ENCODE measurements around the gene APRT. TPM values are rescaled to one million over a fixed set of nuclear protein-coding genes. Genes with fewer than 3 reads are reported as not detected.

APRT gene
- total RNA-seq, 1 donor from 2014 or later = 85.2 TPM

DNA sequence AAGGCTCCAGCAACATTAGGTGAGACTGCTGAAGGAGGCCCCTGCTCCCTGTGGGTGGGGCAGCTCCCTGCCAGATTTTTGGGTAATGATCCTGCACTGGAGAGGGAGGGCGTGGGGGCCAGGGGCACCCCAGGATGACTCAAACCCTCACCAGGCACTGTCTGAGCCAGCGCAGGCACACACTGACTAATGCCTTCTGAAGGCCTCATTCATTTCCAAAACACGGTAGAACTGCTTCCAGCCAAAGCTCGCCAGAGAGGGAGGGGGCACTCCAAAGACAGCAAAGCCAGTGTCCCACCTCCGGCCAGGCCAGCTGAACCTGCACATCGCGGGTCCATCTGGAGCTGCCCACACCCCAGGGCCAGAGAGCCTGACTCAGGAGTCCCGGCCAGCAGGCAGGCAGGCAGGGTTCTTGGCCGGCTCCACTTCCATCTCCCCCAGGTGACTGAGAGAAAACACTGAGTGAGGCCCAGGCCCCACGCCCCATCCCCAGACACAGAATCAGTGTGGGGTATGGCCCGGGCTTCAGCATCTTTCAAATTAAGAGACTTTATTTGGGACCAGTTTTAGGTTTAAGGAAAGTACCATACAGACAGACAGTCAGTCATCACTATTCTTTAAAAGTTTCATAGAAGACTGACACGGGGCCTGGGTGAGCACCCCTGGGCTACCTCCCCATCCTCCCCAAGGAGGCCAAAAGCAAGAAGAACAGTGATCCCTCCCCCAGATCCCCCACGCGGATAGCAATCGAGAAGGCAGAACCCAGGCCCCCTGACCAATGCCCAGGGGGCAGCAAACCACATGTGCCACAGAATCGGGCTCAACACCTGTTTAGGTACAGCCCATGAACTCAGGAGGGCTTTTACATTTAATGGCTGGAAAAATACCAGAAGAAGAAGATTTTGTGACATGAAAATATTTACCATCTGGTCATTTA lies 29.0 kb downstream of the APRT start:
- TF ChIP-seq CTCF (IDR thresholded peaks at IDR 0.05) = no peak
- H3K27ac ChIP-seq = peak overlapping the region; percentile 79
- no peaks in the 10 kb centered on the region for H3K27me3 ChIP-seq
- H3K4me3 ChIP-seq = peak overlapping the region; percentile 54
- DNase-seq (no peak), ATAC-seq (no peak)
- intact Hi-C loops (cut with DNase I) = no loop called here
- H3K9me3 ChIP-seq = no peaks in the 10 kb centered on the region
- peaks cover 54% of the 10 kb centered on the region for H3K4me1 ChIP-seq
- no peaks in the 10 kb centered on the region for H3K36me3 ChIP-seq

- peak overlapping the region; percentile 79 for H3K27ac ChIP-seq
- peak overlapping the region; percentile 14 for H3K4me3 ChIP-seq
- no peaks in the 10 kb centered on the region for H3K9me3 ChIP-seq
- H3K4me1 ChIP-seq = peaks cover 56% of the 10 kb centered on the region
- H3K36me3 ChIP-seq = no peaks in the 10 kb centered on the region
- intact Hi-C loops (cut with DNase I) = no loop called here
- ATAC-seq (peak; percentile 45), DNase-seq (peak; percentile 85)
- TF ChIP-seq CTCF (IDR thresholded peaks at IDR 0.05) = no peak
- no peaks in the 10 kb centered on the region for H3K27me3 ChIP-seq
These were observed 30.3 kb downstream of the APRT start for GRCh38 chr16:88781140-88782077.

- peak overlapping the region; percentile 14 for H3K4me3 ChIP-seq
- H3K27ac ChIP-seq = peak overlapping the region; percentile 79
- H3K27me3 ChIP-seq = no peaks in the 10 kb centered on the region
- no peaks in the 10 kb centered on the region for H3K9me3 ChIP-seq
- DNase-seq = no peak
- TF ChIP-seq CTCF (IDR thresholded peaks at IDR 0.05) = no peak
- intact Hi-C loops (cut with DNase I) = no loop called here
- H3K4me1 ChIP-seq = peaks cover 59% of the 10 kb centered on the region
- H3K36me3 ChIP-seq = no peaks in the 10 kb centered on the region
- no peak for ATAC-seq
These were observed 31.3 kb downstream of the APRT start for GRCh38 chr16:88780142-88781062.

DNA sequence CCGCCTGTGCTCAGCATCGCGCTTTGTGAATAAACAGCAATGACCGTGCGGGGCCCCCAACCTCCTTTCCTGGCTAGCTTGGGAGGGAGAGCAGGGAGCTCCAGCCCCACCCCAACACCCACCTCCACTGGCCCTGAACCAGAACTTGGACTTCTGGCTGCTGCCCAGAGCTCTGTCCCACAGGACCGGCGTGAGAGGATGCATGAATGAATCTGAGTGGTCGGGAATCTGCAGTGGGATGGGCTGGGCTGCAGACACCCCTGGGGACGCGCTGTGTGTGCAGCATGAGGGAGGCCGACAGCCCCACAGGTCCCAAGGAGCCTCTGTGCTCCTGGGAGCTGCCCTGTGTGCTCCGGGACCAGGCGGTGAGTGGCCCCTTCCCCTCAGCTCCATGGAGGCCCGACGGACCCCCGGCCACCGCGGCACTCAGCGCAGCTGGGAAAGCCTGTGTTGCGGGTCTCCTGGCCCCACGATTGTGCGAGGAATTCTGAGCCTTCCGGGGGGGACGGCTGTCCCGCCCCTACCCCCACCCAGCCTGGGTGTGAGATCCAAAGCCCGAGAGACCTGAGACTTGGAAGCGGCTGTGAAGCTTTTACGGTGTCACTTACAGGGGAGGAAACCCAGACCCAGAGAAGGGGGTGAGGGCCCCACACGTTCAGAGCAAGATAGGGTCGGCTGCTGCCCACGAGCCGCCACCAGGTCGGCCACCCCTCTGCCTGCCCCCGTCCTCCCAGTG lies 32.2 kb downstream of the APRT start:
- intact Hi-C loops (cut with DNase I) = no loop called here
- H3K27me3 ChIP-seq = no peaks in the 10 kb centered on the region
- no peak for TF ChIP-seq CTCF (IDR thresholded peaks at IDR 0.05)
- H3K9me3 ChIP-seq = no peaks in the 10 kb centered on the region
- ATAC-seq (no peak), DNase-seq (no peak)
- peak overlapping the region; percentile 79 for H3K27ac ChIP-seq
- H3K36me3 ChIP-seq = no peaks in the 10 kb centered on the region
- no peak overlapping the region for H3K4me3 ChIP-seq
- H3K4me1 ChIP-seq = peaks cover 64% of the 10 kb centered on the region
